GM19035 (cell line): ENCODE results near the gene FBXL16.
A peak's percentile ranks its signal among the peaks of the same experiment; 100 is the strongest.
"Not testable (repeated sequence)": the region's sequence is repeated elsewhere in the genome, so short reads cannot be mapped to it uniquely, and the experiment has no call there.

Source experiments
- ATAC-seq: cut with Tn5 transposase; IDR thresholded peaks from one replicate; pipeline ENCODE4 v1.9.1; 2021; ENCODE audit not compliant: unreplicated experiment

Gene FBXL16

DNA sequence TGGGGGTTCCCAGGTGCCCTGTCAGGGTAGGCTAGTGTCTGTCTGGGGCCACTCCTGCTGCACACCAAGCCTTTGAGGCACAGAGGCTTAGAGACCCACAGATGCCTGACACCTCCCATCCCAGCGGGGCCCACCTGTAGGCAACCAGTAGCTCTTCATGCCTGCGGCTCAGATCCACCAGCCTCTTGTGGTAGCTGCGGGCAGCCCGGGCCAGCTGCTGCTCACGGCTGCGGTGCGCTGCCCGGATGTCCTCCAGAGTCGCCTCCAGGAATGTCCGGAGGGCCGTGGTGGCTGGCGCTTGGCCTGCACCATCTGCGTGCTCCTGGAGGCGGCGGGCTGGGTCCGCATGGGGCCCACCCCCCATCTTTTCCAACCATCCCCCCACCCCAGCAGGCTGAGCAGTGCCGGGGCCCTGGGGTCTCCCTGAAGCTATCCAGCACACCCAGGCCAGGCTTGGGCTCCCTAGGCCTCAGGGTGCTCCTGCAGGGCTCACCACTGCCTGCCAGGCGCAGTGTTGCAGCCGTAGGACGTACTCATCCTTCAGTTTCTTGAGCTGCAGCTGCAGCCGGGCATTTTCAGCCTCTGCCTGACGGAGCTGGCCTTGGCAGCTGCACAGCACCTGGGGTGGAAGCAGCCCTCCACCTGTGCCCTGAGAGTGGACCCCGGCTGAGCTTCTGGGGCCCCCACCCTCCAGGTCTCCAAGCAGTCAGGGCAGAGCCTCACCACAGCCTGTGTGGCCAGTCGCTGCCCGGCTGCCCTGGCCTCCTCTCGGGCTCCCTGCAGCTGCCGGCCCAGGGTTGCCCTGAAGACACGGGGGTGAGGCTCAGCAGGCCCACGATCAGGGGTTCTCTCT is 18.8 kb upstream of the FBXL16 start:
- ATAC-seq = no peak

DNA sequence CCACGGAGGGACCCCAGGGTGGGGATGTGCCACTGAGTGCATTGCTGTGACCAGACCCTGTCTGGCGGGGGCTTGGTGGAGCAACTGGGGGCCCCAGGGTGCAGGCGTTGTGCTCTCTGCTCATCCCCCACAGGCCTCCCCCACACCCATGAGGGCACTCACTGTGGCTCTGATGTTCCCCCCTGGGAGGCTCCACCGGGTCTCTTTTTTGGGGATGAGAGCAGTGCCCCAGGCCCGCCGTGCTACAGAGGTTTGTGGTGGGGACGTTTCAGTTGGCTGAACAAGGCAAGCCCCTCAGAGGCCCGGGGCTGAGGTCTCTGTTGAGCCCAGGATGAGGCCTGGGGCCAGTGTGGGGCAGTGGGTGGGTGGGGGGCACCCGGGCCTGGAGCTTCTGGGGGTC is 18.1 kb upstream of the FBXL16 start:
- no peak for ATAC-seq

GRCh38 chr16:722835-723633 is 17.4 kb upstream of the FBXL16 start:
- no peak for ATAC-seq

DNA sequence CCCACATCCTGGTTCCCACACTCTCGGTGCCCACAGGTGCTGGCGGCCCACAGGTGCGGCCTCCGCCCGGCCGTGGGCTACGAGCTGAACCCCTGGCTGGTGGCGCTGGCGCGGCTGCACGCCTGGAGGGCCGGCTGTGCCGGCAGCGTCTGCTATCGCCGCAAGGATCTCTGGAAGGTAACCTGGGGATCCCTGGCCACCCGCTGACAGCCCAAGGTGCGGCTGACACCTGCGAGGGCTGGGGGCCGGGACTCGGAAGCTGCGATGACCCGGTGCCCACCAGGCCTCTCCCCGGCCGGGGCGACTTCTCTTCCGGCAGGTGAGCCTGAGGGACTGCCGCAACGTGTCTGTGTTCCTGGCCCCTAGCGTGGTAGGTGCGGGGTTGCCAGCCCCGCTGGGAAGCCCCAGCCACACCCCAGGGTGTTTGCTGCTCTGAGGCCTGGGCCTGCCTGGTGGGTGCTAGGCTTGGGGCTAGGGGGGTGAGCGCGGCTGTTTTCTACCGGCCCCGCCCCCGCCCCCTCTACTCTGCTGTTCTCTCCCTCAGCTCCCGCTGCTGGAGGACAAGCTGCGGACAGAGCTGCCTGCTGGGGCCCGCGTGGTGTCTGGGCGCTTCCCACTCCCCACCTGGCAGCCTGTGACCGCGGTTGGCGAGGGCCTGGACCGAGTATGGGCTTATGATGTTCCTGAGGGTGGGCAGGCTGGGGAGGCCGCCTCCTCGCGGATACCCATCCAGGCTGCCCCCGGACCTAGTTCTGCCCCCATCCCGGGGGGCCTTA is 16.4 kb upstream of the FBXL16 start:
- no peak for ATAC-seq

- peak; percentile 66 for ATAC-seq
These were observed 15.6 kb upstream of the FBXL16 start, which contains the start of gene ANTKMT for GRCh38 chr16:720990-721764. Gene ANTKMT (plus strand): TSS chr16:721146. CDS start chr16:721275, 129 bp downstream.

DNA sequence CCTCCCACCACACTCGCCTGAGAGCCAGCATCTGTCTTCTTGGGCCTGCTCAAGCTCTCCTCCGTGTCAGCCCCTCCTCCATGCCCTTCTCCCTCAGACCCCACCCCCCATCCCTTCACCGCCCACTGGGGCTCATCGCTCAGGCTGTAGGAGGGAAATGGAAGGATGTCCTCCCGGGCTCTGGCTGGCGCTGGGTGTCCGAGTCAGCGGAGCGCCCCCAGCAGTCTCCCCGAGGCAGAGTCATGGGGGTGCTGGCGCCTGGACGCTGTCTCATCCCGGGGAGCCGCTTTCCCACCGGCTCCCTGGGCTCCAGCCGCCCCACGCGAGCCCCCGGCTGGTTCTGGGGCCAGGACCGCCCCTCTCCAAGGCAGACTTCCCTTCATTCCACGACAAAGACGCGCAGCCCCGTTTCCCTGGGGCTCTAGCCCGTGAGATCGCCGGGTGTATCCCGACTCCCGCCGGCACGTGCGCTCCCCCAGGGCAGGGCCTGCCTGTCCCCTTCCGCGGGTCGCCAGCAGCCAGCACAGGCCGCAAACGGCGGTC is 14.9 kb upstream of the FBXL16 start:
- ATAC-seq = peak; percentile 14

- ATAC-seq = no peak
These were observed 14.3 kb upstream of the FBXL16 start for GRCh38 chr16:719815-720446.

DNA sequence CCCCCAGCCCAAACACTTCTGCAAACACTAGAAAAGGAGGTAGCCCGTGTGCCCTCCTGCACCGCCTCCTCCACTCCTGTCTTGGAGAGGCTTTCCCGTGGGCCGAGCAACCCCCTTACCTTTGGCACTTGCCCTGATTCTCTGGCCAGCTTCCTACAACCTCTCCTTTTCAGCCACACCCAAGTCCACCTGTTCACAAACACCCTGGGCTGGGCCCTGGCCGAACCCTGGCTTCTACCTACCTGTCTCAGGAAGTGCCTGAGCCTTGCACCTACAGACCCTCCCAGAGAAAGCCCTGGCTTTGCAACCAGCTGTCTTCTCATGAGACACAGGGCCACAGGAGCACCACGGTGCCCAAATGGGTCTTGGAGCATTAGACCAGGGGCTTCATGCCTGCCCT is 13.3 kb upstream of the FBXL16 start:
- no peak for ATAC-seq

DNA sequence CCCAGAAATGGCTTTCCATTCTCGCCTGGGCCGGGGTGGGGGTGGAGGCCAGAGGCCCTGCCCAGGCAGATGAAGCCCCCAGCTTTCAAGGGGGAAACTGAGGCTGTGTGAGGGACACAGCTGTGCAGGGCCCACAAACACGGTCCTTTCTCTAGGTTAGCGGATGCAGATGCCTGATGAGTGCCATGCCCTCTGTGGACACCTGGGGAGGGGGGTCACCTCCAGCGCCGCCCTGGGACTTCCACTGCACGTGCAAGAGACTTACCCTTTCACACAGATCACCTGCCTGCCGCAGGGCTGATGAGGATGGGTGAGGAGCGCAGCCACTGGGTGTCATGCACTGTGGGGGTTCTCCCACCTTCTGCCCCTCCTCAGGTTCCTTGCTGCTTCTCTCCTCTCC is 12.8 kb upstream of the FBXL16 start:
- no peak for ATAC-seq

GRCh38 chr16:717450-718245 is 12.0 kb upstream of the FBXL16 start:
- no peak for ATAC-seq

DNA sequence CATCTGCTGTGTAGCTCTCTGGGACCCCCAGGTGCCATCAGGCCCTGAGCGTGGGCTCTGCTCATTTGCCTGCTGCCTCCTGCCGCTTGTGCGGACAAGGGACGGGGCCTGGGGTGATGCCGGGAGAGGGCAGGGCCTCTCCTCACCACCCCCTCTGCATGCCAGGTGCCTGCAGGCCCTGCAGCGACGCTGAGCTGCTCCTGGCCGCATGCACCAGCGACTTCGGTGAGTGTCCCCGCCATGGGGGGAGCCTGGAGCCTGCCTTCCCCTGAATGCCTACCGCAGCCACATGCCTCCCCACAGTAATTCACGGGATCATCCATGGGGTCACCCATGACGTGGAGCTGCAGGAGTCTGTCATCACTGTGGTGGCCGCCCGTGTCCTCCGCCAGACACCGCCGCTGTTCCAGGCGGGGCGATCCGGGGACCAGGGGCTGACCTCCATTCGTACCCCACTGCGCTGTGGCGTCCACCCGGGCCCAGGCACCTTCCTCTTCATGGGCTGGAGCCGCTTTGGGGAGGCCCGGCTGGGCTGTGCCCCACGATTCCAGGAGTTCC is 11.2 kb upstream of the FBXL16 start:
- no peak for ATAC-seq

- ATAC-seq = no peak
These were observed 10.6 kb upstream of the FBXL16 start for GRCh38 chr16:716200-716568.

GRCh38 chr16:715477-716199 is 10.0 kb upstream of the FBXL16 start:
- peak; percentile 23 for ATAC-seq

- ATAC-seq = peak; percentile 74
These were observed 9.2 kb upstream of the FBXL16 start, which contains the start of gene METRN for GRCh38 chr16:714558-715476. Gene METRN (plus strand): TSS chr16:715118. CDS start chr16:715290, 172 bp downstream.

DNA sequence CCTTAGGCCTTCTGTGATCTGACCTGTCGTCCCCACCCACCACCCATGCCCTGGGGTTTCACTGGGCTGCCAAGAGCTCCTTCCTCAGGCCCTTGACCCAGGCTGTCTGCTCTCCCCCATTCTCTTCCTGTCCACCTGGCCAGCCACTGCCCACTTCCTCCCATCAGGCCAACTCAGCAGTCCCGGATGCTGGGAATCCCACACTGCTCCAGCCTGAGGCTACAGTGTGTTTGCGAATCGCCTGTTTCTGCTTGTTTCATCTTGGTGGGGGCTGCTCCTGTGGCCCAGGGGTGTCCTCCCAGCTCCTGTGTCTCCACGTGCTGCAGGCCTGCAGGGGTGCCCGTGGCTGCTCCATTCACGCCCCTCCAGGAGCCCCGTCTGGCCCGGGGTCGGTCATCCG is 8.5 kb upstream of the FBXL16 start:
- no peak for ATAC-seq

GRCh38 chr16:712740-713250 is 7.2 kb upstream of the FBXL16 start:
- not testable (repeated sequence) for ATAC-seq
